ENCODE measurements around the gene AKAP6. TPM values are rescaled to one million over a fixed set of nuclear protein-coding genes. Genes with fewer than 3 reads are reported as not detected.
A peak's percentile ranks its signal among the peaks of the same experiment; 100 is the strongest.

Gene AKAP6
- total RNA-seq, 1 donor from 2014 or later: 2.8 TPM

DNA sequence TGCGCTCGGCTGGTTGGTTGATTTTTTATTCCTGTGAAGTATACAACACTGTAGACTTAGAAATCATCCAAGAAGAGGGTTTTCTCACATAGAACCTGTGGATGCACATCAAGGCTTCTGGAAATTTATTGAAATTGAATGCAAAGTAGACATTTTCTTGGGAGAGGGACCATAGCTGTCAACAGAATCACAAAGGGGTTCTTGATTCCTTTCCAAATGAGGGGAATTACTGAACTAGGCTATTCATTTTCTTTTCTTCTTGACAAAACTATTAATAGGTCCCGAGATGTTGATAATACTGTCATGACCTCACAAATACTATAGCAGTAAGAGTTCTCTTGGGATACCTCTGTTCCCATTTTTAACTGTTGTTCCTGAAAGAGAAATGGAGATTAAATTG, 73.9 kb downstream of the AKAP6 start:
- H3K27me3 ChIP-seq (ENCODE audit: insufficient read depth, low read length): no peaks in the 10 kb centered on the region
- H3K36me3 ChIP-seq (ENCODE audit: insufficient read depth, low read length): no peaks in the 10 kb centered on the region
- DNase-seq (ENCODE audit: low read depth) (no peak), FAIRE-seq (no peak)
- H2AFZ ChIP-seq (ENCODE audit: low read depth, low read length): no peak overlapping the region
- H3K4me2 ChIP-seq (ENCODE audit: low read length): no peak overlapping the region
- H3K79me2 ChIP-seq (ENCODE audit: insufficient read depth, low read length): no peaks in the 10 kb centered on the region
- H3K27ac ChIP-seq (ENCODE audit: low read depth, low read length): no peak overlapping the region
- Mint-ChIP-seq H3K27ac (ENCODE audit: unreplicated experiment) (no peak overlapping the region), H3K27me3 (ENCODE audit: low read depth, unreplicated experiment) (no peaks in the 10 kb centered on the region), H3K9me3 (ENCODE audit: unreplicated experiment) (no peaks in the 10 kb centered on the region), H3K4me3 (ENCODE audit: unreplicated experiment) (no peak overlapping the region), H3K4me1 (ENCODE audit: low read depth, unreplicated experiment) (peaks cover 19% of the 10 kb centered on the region), H3K36me3 (ENCODE audit: low read depth, unreplicated experiment) (no peaks in the 10 kb centered on the region)
- peaks cover 11% of the 10 kb centered on the region for H3K4me1 ChIP-seq (ENCODE audit: insufficient read depth, low read length)
- no peaks in the 10 kb centered on the region for H4K20me1 ChIP-seq (ENCODE audit: insufficient read depth, low read length)
- H3K4me3 ChIP-seq (ENCODE audit: insufficient read depth, low read depth, low read length): no peak overlapping the region
- H3K9ac ChIP-seq (ENCODE audit: low read length): no peak overlapping the region
- TF ChIP-seq, protein P1, sequence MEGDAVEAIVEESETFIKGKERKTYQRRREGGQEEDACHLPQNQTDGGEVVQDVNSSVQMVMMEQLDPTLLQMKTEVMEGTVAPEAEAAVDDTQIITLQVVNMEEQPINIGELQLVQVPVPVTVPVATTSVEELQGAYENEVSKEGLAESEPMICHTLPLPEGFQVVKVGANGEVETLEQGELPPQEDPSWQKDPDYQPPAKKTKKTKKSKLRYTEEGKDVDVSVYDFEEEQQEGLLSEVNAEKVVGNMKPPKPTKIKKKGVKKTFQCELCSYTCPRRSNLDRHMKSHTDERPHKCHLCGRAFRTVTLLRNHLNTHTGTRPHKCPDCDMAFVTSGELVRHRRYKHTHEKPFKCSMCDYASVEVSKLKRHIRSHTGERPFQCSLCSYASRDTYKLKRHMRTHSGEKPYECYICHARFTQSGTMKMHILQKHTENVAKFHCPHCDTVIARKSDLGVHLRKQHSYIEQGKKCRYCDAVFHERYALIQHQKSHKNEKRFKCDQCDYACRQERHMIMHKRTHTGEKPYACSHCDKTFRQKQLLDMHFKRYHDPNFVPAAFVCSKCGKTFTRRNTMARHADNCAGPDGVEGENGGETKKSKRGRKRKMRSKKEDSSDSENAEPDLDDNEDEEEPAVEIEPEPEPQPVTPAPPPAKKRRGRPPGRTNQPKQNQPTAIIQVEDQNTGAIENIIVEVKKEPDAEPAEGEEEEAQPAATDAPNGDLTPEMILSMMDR (IDR thresholded peaks at IDR 0.05; ENCODE audit: insufficient read depth, low read depth, low read length): no peak
- TF ChIP-seq EZH2 (IDR thresholded peaks at IDR 0.05; ENCODE audit: insufficient read depth, low read length): no peak
- H3K9me3 ChIP-seq (ENCODE audit: insufficient read depth, low read depth, low read length): no peaks in the 10 kb centered on the region

DNA sequence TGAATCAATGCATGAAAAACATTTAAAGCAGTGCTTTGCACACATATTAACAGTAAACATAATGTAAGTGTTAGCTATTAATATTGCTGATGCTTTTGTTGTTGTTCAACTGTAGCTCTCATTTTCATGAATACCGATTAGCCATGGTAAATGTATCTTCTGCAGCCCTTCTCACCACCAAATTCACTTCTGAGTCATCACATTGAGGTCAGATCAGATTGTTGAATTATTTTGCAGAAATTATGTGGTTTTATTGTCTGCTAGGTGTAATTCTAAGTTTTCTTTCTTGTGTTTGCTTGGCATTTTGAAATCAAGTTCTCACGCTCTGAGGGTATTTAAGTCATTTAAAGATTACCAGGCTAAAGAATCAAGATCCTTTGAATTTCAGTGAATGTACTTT, 74.6 kb downstream of the AKAP6 start:
- H3K4me3 Mint-ChIP-seq (ENCODE audit: unreplicated experiment): no peak overlapping the region
- no peak overlapping the region for H2AFZ ChIP-seq (ENCODE audit: low read depth, low read length)
- no peak overlapping the region for H3K27ac Mint-ChIP-seq (ENCODE audit: unreplicated experiment)
- peaks cover 9% of the 10 kb centered on the region for H3K4me1 ChIP-seq (ENCODE audit: insufficient read depth, low read length)
- no peaks in the 10 kb centered on the region for H3K9me3 Mint-ChIP-seq (ENCODE audit: unreplicated experiment)
- no peak overlapping the region for H3K27ac ChIP-seq (ENCODE audit: low read depth, low read length)
- H3K27me3 Mint-ChIP-seq (ENCODE audit: low read depth, unreplicated experiment): no peaks in the 10 kb centered on the region
- H3K36me3 Mint-ChIP-seq (ENCODE audit: low read depth, unreplicated experiment): no peaks in the 10 kb centered on the region
- FAIRE-seq: peak; percentile 65
- no peaks in the 10 kb centered on the region for H3K27me3 ChIP-seq (ENCODE audit: insufficient read depth, low read length)
- H3K9ac ChIP-seq (ENCODE audit: low read length): no peak overlapping the region
- no peak overlapping the region for H3K4me3 ChIP-seq (ENCODE audit: insufficient read depth, low read depth, low read length)
- no peak overlapping the region for H3K4me2 ChIP-seq (ENCODE audit: low read length)
- TF ChIP-seq, protein P1 (IDR thresholded peaks at IDR 0.05; ENCODE audit: insufficient read depth, low read depth, low read length): no peak
- no peak for TF ChIP-seq EZH2 (IDR thresholded peaks at IDR 0.05; ENCODE audit: insufficient read depth, low read length)
- DNase-seq (ENCODE audit: low read depth): peak; percentile 74
- no peaks in the 10 kb centered on the region for H4K20me1 ChIP-seq (ENCODE audit: insufficient read depth, low read length)
- peaks cover 17% of the 10 kb centered on the region for H3K4me1 Mint-ChIP-seq (ENCODE audit: low read depth, unreplicated experiment)
- H3K79me2 ChIP-seq (ENCODE audit: insufficient read depth, low read length): no peaks in the 10 kb centered on the region
- H3K36me3 ChIP-seq (ENCODE audit: insufficient read depth, low read length): no peaks in the 10 kb centered on the region
- H3K9me3 ChIP-seq (ENCODE audit: insufficient read depth, low read depth, low read length): no peaks in the 10 kb centered on the region

DNA sequence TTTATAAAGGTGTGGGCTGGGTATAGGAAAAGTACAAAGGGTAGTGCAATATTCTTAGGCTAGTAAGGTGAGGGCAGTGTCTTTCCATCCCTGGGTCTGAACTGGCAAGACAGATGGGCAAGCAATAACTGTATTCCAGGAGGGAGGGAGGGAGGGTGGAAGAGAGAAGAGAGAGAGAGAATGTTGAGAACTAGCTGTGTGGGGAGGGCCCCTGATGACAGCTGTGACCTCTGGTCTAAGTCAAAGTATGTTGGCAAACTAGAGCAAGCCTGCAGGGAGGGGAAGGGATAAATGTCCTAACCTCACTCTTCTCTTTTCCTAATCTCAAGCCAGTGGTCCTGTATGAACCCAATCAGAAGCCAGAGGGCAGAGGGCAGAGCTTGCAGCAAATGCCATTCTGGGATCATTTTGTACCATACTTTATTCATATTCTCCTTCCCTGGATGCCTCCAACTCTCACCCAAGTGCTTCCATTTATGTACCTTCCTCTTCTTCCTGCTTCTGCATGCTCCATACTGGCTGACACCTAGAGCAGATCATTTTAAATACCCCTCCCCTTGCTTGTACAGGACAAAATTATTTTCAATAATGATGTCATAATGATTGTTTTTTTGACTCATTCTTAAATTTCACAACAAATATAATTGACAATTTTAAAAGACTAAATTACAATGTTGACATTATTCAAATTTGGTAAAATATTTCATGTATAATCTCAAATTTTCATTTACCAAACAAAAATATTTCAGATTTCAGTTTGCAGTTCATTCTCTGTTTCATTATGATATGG, 75.9 kb downstream of the AKAP6 start:
- no peak for FAIRE-seq
- H3K4me1 Mint-ChIP-seq (ENCODE audit: low read depth, unreplicated experiment): peaks cover 19% of the 10 kb centered on the region
- no peaks in the 10 kb centered on the region for H3K36me3 ChIP-seq (ENCODE audit: insufficient read depth, low read length)

More for the DNA sequence above, 75.9 kb downstream of the AKAP6 start:
- TF ChIP-seq, protein P1 (IDR thresholded peaks at IDR 0.05; ENCODE audit: insufficient read depth, low read depth, low read length): no peak
- TF ChIP-seq EZH2 (IDR thresholded peaks at IDR 0.05; ENCODE audit: insufficient read depth, low read length): no peak
- Mint-ChIP-seq H3K27me3 (ENCODE audit: low read depth, unreplicated experiment) (no peaks in the 10 kb centered on the region), H3K4me3 (ENCODE audit: unreplicated experiment) (no peak overlapping the region), H3K27ac (ENCODE audit: unreplicated experiment) (no peak overlapping the region), H3K9me3 (ENCODE audit: unreplicated experiment) (no peaks in the 10 kb centered on the region), H3K36me3 (ENCODE audit: low read depth, unreplicated experiment) (no peaks in the 10 kb centered on the region)
- Histone ChIP-seq H3K27me3 (ENCODE audit: insufficient read depth, low read length) (no peaks in the 10 kb centered on the region), H3K4me3 (ENCODE audit: insufficient read depth, low read depth, low read length) (no peak overlapping the region), H2AFZ (ENCODE audit: low read depth, low read length) (no peak overlapping the region), H3K27ac (ENCODE audit: low read depth, low read length) (no peak overlapping the region), H3K79me2 (ENCODE audit: insufficient read depth, low read length) (no peaks in the 10 kb centered on the region), H3K9me3 (ENCODE audit: insufficient read depth, low read depth, low read length) (no peaks in the 10 kb centered on the region), H4K20me1 (ENCODE audit: insufficient read depth, low read length) (no peaks in the 10 kb centered on the region), H3K9ac (ENCODE audit: low read length) (no peak overlapping the region), H3K4me1 (ENCODE audit: insufficient read depth, low read length) (peaks cover 9% of the 10 kb centered on the region), H3K4me2 (ENCODE audit: low read length) (no peak overlapping the region)
- no peak for DNase-seq (ENCODE audit: low read depth)
